ENCODE results near the gene CARD11.
"Not testable (repeated sequence)": the region's sequence is repeated elsewhere in the genome, so short reads cannot be mapped to it uniquely, and the experiment has no call there.

The CARD11 gene

GRCh38 chr7:3027005-3027845 is 16.4 kb downstream of the CARD11 start:
- H3K36me3 Mint-ChIP-seq (ENCODE audit: low read depth): no peaks in the 10 kb centered on the region
- peaks cover 16% of the 10 kb centered on the region for H3K9me3 Mint-ChIP-seq
- TF ChIP-seq, protein P1, sequence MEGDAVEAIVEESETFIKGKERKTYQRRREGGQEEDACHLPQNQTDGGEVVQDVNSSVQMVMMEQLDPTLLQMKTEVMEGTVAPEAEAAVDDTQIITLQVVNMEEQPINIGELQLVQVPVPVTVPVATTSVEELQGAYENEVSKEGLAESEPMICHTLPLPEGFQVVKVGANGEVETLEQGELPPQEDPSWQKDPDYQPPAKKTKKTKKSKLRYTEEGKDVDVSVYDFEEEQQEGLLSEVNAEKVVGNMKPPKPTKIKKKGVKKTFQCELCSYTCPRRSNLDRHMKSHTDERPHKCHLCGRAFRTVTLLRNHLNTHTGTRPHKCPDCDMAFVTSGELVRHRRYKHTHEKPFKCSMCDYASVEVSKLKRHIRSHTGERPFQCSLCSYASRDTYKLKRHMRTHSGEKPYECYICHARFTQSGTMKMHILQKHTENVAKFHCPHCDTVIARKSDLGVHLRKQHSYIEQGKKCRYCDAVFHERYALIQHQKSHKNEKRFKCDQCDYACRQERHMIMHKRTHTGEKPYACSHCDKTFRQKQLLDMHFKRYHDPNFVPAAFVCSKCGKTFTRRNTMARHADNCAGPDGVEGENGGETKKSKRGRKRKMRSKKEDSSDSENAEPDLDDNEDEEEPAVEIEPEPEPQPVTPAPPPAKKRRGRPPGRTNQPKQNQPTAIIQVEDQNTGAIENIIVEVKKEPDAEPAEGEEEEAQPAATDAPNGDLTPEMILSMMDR (IDR thresholded peaks at IDR 0.05): no peak
- peaks cover 30% of the 10 kb centered on the region for H3K4me1 Mint-ChIP-seq
- H3K4me3 Mint-ChIP-seq: no peak overlapping the region
- H3K27me3 Mint-ChIP-seq (ENCODE audit: low read depth, poor library complexity): peaks cover 9% of the 10 kb centered on the region
- no peak for DNase-seq
- H3K27ac Mint-ChIP-seq: peak overlapping the region; percentile 72

GRCh38 chr7:3025616-3026015 is 18.1 kb downstream of the CARD11 start:
- H3K27me3 Mint-ChIP-seq (ENCODE audit: low read depth, poor library complexity): peaks cover 5% of the 10 kb centered on the region
- TF ChIP-seq, protein P1 (IDR thresholded peaks at IDR 0.05): no peak
- DNase-seq: no peak
- peaks cover 26% of the 10 kb centered on the region for H3K4me1 Mint-ChIP-seq
- H3K36me3 Mint-ChIP-seq (ENCODE audit: low read depth): peaks cover 2% of the 10 kb centered on the region
- peaks cover 32% of the 10 kb centered on the region for H3K9me3 Mint-ChIP-seq
- no peak overlapping the region for H3K27ac Mint-ChIP-seq
- no peak overlapping the region for H3K4me3 Mint-ChIP-seq

DNA sequence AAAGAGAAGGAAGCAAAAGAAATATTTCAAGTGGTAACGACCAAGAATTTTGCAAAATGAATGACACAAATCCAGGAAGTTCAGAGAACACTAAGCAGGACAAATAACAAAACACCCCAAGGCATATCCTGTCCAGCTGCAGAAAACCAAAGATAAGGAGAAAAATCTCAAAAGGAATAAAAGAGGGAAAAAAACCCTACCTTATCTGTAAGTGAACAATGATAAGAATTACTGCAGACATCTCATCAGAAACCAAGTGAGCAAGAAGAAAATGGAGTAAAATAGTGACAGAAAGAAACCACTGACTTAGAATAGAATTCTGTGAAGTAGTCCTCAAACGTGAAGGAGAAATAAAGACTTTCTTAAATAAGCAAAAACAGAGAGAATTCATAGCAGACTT is 21.8 kb downstream of the CARD11 start:
- Mint-ChIP-seq H3K36me3 (ENCODE audit: low read depth) (peaks cover 11% of the 10 kb centered on the region), H3K9me3 (peaks cover 41% of the 10 kb centered on the region), H3K27ac (no peak overlapping the region), H3K4me3 (no peak overlapping the region), H3K4me1 (peaks cover under 1% of the 10 kb centered on the region), H3K27me3 (ENCODE audit: low read depth, poor library complexity) (peaks cover 4% of the 10 kb centered on the region)
- TF ChIP-seq, protein P1 (IDR thresholded peaks at IDR 0.05): no peak
- DNase-seq: no peak

DNA sequence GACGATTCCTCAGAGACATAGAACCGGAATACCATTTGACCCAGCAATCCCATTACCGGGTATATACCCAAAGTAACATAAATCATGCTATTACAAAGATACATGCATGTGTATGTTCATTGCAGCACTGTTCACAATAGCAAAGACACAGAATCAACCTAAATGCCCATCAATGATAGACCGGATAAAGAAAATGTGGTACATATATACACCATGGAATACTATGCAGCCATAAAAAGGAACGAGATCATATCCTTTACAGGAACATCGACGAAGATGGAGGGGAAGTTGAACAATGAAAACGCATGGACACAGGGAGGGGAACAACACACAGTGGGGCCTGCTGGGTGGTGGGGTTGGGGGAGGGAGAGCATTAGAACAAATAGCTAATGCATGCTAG is 22.4 kb downstream of the CARD11 start:
- Mint-ChIP-seq H3K9me3 (peaks cover 40% of the 10 kb centered on the region), H3K36me3 (ENCODE audit: low read depth) (peaks cover 11% of the 10 kb centered on the region)
- H3K27me3 Mint-ChIP-seq (ENCODE audit: low read depth, poor library complexity); H3K4me3 Mint-ChIP-seq; H3K4me1 Mint-ChIP-seq; DNase-seq; H3K27ac Mint-ChIP-seq: not testable (repeated sequence)

DNA sequence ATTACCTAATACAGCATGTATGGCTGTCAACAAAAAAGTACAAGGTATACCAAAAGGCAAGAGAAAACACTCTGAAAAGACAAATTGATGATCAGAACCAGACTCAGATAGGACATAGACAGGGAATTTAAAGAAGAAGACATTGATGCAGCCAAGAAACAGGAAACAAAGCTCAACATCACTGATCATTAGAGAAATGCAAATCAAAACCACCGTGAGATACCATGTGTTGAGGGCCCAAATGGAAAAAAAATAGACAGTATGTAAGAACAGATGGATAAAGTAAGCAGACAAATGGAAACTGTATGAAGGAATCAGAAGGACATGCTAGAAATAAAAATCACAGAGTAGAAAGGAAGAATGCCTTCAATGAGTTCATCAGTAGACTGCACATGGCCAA is 23.3 kb downstream of the CARD11 start:
- Mint-ChIP-seq H3K27me3 (ENCODE audit: low read depth, poor library complexity) (peaks cover 4% of the 10 kb centered on the region), H3K36me3 (ENCODE audit: low read depth) (peaks cover 11% of the 10 kb centered on the region), H3K9me3 (peaks cover 36% of the 10 kb centered on the region), H3K4me1 (no peaks in the 10 kb centered on the region), H3K4me3 (no peak overlapping the region), H3K27ac (no peak overlapping the region)
- no peak for DNase-seq
- TF ChIP-seq, protein P1 (IDR thresholded peaks at IDR 0.05): no peak

- H3K9me3 Mint-ChIP-seq: peaks cover 31% of the 10 kb centered on the region
- H3K4me1 Mint-ChIP-seq: peaks cover 4% of the 10 kb centered on the region
- no peak overlapping the region for H3K4me3 Mint-ChIP-seq
- TF ChIP-seq, protein P1 (IDR thresholded peaks at IDR 0.05): no peak
- H3K27ac Mint-ChIP-seq: no peak overlapping the region
- peaks cover 11% of the 10 kb centered on the region for H3K36me3 Mint-ChIP-seq (ENCODE audit: low read depth)
- no peak for DNase-seq
- peaks cover 4% of the 10 kb centered on the region for H3K27me3 Mint-ChIP-seq (ENCODE audit: low read depth, poor library complexity)
Measured at GRCh38 chr7:3019801-3020200, 23.9 kb downstream of the CARD11 start.

Data from nephron progenitor cell (in vitro differentiated cells).